NCI-H2196 treated with DMSO at 0.1 percent for 48 hours (cell line): ENCODE data around the gene CSTF3.

Experiments used
- DNase-seq: peaks from one replicate; lab custom pipeline; 2025; ENCODE audit not compliant: unreplicated experiment; lab: John Stamatoyannopoulos, UW

Gene CSTF3

GRCh38 chr11:33044285-33044756 is 117.0 kb downstream of the CSTF3 start:
- DNase-seq: no peak

DNA sequence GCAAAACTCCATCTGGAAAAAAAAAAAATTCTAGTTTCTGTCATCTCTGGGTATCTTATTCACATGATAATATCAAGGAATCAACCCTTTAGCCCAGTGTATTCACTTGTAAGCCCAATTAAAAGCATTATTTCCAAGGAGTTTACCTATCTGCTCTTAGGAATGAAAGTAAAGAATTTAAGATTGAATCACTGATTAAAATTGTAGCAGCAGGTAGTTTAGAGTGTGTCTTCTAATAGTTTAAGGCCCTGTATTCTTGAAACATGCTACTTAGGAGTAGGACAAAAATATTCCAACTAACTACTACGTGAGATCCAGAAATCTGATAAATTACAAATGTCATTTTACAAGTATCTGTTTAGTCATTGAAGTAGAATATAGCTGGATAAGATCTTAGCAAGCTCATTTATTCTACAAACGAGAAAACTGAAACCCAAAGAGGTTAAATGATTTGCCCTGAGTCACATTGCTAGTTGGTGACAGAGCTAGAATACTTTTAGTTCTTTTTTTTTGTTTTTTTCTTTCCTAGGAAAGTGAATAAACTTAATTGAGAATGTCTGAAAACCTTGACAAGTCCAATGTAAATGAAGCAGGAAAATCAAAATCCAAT is 118.0 kb downstream of the CSTF3 start:
- no peak for DNase-seq

DNA sequence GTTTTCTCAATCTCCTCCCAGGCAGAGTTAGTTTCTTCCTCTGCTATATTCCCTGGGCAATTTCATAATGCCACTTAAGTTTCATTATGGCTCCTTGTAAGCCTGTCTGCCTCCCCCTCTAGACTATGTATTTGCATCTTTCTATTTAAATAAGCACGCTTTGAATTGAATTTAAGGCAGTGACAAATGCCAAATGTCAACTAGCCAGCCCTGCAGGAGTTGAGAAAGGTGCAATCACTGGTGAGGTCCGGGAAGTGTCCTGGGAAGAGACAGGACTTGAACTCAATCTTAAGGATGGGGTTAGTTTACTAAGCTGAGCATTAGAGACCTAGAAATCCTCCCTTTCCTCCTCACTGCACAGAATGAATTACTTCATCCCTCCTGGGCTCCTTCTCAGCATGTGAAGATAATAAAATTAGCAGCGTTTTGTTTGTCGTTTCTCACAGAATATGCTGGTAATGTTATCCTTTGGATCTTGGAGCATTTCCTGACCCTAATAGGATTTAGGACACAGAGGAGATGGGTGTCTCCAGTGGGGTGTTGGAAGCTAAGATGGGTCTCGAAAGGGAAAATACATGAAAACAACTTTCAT is 120.3 kb downstream of the CSTF3 start:
- DNase-seq: no peak

DNA sequence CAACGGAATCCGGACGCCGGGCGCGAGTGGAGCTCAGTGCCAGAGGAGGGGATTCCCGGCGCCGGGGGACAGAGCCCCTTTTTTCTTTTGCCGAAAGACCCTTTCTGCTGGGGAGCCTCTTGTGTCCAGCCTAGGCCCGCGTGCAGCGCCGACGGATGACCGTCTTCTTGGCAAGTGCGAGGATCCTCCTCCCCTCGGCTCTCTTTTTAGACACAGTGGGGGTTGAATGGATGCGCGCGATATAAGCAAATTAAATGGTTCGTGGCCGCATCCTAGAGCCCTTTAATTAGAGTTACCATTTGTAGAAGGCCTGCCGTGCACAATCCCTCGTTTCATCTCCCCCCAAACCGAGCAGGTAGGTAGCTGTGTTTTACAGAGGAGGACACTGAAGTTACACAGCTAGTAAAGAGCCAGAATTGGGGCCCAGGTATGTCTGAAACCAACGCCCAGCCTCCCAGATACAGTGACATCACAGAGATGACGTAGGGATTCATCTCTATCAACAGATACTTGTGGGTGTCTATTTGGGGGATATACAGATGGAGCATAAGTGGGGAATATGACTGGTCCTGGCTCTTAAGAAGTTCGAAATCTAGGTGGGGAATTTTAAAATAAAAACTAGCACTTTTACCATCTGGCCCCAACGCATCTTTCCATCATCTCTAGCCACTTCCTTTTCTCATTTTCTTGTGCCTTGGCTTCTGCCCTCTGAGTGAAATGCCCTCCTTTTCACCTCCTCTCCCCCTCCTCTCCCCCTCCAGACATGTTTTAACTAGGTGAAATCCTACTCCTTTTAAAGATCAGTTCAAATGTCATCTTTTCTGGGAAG is 121.0 kb downstream of the CSTF3 start:
- no peak for DNase-seq

DNA sequence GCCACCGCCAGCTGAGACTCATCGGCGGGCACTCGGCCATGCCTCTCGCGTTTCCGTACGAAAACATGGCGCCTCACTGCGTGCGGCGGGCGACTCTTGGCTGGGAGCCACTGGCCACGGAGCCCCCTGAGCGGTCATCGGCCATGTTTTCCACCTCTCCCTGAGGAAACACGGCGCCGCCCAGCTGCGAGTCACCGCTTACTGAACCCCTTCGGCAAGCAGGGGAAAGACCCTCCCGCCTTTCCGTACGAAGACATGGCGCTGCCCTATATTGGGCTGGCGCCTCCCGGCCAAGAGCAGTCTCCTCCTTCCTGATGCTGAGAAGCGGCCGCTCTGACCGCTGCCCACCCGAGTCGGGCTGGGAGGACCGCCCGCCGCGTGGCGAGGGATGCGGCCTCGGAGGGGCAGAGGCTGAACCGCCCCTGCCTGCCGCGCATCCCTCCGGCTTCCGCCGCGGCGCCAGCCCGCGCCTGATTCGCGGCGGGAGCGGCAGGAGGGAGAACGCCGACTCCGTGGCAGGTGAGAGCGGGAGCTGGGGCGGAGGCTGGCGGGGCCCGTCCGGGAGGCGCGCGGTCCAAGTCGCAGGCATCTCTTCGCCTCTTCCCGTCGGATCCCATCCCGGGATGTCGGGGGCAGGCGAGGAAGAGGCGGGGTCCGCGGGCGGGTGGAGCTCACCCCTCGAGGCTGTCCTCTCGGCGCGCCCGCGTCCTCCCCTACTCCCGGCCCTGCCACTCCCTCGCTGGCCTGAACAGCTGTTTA is 121.8 kb downstream of the CSTF3 start, which contains the start of gene TCP11L1:
TSS of gene TCP11L1 (plus strand) at position 299 of the 759 bp plus-strand sequence. CDS start 4,202 bp downstream, outside the sequence.
- DNase-seq: peak; percentile 86

DNA sequence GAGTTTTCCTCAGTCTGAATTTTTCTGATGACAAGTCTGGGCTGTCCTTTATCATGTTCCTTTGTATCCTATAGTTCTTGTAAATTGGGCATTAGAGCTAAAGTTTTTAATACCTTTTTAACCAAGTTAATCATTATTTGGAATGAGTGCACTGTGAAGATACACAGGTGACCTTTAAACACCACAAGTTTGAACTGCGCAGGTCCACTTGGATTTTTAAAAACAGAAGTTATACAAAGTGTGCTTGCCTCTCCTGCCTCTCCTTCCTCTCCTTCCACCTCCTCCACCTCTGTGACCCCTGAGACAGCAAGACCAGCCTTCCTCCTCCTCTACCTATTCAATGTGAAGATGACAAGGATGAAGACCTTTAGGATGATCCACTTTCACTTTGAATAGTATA is 126.3 kb downstream of the CSTF3 start:
- no peak for DNase-seq
